Lower leg skin (tissue), 3 donors: Measurements from ENCODE around the gene YAP1.

Experiments used
- CTCF ChIP-seq, 3 donors: fragments of 450-650 bp; IDR thresholded peaks; one replicate each; pipeline ENCODE4 v1.5.1; 2016; ENCODE audit warnings: antibody characterized with exemption in 3 of 3, mild to moderate bottlenecking in 3 of 3, moderate library complexity in 2 of 3
- POLR2A ChIP-seq, 2 donors: fragments of 450-650 bp; IDR thresholded peaks; one replicate each; pipeline ENCODE4 v1.6.1; 2016 to 2017; ENCODE audit warnings: antibody characterized with exemption in 2 of 2, mild to moderate bottlenecking in 1 of 2, moderate library complexity in 1 of 2

GRCh38 chr11:102144357-102145355, 34.4 kb downstream of the YAP1 start:
- no peak for TF ChIP-seq CTCF (IDR thresholded peaks at IDR 0.05)
- no peak for TF ChIP-seq POLR2A (IDR thresholded peaks at IDR 0.05)
